Measurements from ENCODE around the gene GNG13. TPM values are rescaled to one million over a fixed set of nuclear protein-coding genes. Genes with fewer than 3 reads are reported as not detected.

The GNG13 gene, protein sequence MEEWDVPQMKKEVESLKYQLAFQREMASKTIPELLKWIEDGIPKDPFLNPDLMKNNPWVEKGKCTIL
- not detected for total RNA-seq

DNA sequence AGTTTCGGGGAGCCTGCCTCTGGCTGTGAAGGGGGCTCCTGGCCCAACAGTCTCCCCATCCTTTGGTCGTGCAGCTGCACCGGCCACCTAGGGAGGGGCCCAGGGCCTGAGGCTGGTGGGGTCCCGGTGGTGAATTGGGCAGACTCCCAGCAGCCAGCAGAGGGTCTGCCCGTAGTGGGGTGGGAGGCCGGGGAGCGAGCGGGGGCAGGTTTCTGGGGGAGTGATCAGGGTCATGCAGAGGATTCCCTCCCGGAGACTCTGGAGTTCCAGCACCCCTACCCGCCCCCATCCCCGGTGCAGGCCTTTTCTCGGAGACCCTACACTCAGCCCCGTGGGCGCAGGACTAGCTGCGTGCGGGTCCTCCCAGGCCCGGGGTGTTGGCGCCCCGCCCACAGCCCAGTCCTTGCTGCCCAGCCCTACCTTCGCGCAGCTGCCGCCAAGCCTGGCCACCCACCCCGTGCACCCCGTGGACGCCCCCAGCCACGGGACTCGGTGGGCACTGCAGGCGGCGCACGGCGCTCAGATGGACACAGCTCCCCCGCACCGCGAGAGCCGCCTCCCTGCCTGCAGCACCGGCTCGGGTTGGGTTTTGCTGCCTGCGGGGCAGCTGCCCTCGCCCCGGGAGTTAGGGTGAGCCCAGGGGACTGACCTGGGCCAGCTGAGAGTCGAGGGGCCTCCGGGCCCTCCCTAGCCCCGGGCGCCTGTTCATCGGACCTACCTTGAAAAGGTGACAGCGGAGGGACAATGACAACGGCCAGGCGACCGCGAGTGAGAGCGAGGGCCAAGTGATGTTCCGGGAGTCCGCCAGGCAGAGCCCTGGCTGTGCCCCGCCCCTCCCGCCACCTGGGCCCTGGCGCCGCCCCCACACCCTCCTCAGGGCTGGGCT, at the start of gene GNG13:
Gene GNG13, minus strand, starts transcription at position 787 of the 886 bp plus-strand sequence. CDS start 1,657 bp downstream, outside the sequence.
- ATAC-seq (peak in 1 of 2 donors; percentile 12), DNase-seq (ENCODE audit: low spot score in 2 of 2) (no peak)
- H3K27ac Mint-ChIP-seq, result no peak within 1 kb of the TSS
- no peaks in the 10 kb centered on the region for H3K9me3 Mint-ChIP-seq
- no peaks in the 10 kb centered on the region for H3K36me3 Mint-ChIP-seq

DNA sequence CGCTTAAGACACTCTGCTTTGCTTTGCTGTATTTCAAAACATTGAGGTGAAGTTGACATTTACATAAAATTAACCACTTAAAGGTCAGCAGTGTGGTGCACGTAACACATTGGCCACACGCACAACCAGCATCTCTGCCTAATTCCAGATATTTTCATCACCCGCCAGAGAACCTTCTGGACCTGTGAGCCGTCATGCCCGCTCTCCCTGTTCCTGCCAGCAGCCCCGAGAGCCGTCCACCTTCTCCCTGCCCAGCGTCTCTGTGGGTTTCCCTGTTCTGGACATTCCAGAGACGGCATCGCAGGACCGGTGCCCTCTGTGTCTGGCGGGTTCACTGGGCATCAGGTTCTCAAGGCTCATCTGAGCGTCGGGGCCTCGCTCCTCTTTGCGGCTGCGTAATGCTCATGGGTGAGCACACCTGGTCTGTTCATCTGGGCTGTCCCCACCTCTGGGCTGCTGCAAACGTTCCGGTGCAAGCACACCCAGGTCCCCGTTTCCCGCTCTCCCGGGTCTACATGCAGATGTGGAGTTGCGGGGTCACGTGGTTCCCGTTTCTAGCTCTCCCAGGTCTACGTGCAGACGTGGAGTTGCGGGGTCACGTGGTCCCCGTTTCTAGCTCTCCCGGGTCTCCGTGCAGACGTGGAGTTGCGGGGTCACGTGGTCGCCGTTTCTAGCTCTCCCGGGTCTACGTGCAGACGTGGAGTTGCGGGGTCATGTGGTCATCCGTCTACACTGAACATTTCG, 48.1 kb upstream of the GNG13 start:
- H3K27ac Mint-ChIP-seq, result no peak overlapping the region
- no peak for ATAC-seq
- peaks cover 0 to 12% of the 10 kb centered on the region in 2 donors for H3K9me3 Mint-ChIP-seq

DNA sequence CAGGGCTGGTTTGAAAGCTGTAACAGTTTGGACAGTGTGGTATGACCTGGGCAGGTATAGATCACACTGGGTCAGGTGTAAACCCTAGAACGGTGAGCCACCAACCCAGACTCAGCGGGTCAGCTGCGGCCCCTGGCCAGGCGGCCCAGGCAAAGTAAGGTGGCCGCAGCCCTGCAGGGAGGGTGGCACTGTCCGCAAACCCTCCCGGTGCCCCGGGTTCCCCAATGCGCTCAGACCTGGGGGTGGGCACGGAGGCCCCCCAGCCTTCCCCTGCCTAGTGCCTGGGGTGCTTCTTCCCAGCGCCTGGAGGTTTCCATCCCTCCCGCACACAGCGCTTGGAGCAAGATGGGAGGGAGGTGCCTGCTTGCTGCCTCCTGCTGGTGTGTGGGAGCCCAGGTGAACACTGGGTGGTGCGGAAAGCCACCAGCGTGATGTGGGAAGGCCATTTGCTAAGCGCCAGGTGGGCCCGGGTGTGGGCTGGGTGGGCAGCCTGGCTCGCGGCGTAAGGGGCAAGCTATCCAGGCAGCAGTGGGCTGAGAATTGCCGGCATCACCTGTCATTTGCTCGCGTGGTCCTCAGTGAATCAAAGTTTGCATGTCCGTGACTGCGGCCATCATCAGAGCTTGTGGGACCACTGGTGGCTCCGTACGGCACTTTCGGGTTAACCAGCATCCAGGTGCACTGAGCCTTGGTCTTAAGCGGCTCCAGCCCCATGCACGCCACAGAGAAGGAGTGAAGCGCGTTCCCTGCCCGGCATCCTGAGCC, 47.3 kb upstream of the GNG13 start:
- Mint-ChIP-seq H3K9me3 (peaks cover 0 to 12% of the 10 kb centered on the region in 2 donors), H3K27ac (no peak overlapping the region), H3K36me3 (peaks cover 0 to 10% of the 10 kb centered on the region in 2 donors)
- no peak for ATAC-seq
- DNase-seq (ENCODE audit: low spot score in 2 of 2), result no peak

More for the DNA sequence above, 48.1 kb upstream of the GNG13 start:
- no peak for DNase-seq (ENCODE audit: low spot score in 2 of 2)
- peaks cover 0 to 10% of the 10 kb centered on the region in 2 donors for H3K36me3 Mint-ChIP-seq

DNA sequence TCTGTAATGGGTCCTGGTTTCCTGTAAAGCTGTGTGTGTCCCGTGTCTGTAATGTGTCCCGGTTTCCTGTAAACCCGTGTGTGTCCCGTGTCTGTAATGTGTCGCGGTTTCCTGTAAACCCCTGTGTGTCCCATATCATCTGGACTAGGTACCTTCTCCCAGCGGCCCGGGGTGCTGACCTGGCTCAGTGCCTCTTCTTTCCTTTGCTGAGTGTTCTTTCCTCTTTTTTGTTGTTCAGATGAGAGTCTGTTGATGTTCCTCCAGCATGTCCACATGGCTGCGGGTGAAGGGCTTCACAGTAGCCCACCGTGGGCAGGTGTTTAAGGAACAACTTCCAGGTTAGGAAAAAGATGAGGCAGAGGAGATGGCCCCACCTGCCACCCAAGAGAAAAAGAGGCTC, 46.6 kb upstream of the GNG13 start:
- Mint-ChIP-seq H3K27ac (no peak overlapping the region), H3K36me3 (peaks cover 0 to 10% of the 10 kb centered on the region in 2 donors), H3K9me3 (peaks cover 0 to 12% of the 10 kb centered on the region in 2 donors)
- DNase-seq (ENCODE audit: low spot score in 2 of 2), result no peak
- no peak for ATAC-seq

DNA sequence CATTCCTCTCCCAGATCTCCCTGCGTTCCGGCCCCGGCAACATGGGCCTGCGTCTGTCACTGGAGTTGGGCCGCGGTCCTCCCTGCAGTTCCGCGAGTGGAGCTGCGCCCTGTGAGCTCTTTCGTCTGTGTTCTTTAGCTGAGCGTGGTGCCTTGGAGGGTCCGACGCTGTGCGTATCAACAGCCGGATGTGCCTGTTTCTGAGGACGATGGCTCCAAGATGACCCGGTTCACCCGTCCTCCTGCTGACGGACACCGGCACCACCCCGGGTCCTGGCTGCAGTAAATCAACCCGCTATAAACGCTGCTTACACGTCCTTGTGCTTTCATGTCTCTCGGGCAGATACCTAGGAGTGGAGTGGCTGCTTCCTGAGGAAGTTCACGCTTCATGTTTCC, 44.8 kb upstream of the GNG13 start:
- peaks cover 0 to 6% of the 10 kb centered on the region in 2 donors for H3K36me3 Mint-ChIP-seq
- no peak for DNase-seq (ENCODE audit: low spot score in 2 of 2)
- peak overlapping the region in 1 of 2 donors; percentile 18 for H3K27ac Mint-ChIP-seq
- peaks cover 0 to 6% of the 10 kb centered on the region in 2 donors for H3K9me3 Mint-ChIP-seq
- no peak for ATAC-seq

DNA sequence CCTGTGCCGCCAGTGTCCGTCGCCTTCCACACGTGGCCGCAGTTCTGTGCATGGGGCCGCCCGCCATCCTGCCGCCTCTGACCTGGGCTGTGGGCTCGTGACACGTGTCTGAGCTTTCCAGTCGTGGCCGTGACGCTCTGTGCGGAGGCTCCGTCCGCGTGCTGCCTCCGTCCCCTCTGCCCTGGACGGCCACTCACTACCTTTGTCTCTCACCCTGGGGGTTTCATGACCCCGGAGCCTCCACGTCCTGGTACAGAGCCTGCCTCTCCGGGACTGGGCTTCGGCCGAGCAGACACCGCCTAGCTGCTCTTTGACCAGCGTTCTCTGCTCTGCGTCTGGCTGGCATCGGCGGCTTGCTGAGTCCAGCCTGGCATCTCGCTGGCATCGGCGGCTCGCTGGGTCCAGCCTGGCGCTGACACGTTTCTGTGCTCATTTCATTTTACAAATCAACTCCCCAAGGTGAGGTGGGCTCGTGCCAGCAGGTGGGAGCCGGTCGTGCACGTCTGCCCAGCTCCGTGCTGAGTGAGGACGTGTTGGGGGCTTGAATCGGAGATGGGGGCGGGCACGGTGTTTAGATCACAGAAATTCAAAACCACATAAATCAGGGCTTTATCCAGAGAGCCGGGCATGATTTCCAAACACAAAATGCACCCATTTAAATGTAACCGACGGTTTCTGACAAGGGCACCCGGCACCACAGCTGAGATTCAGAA, 44.3 kb upstream of the GNG13 start:
- H3K36me3 Mint-ChIP-seq, result peaks cover 0 to under 1% of the 10 kb centered on the region in 2 donors
- DNase-seq (ENCODE audit: low spot score in 2 of 2) (no peak), ATAC-seq (no peak)
- peaks cover 0 to under 1% of the 10 kb centered on the region in 2 donors for H3K9me3 Mint-ChIP-seq
- peak overlapping the region; percentile 18 to 60 for H3K27ac Mint-ChIP-seq

DNA sequence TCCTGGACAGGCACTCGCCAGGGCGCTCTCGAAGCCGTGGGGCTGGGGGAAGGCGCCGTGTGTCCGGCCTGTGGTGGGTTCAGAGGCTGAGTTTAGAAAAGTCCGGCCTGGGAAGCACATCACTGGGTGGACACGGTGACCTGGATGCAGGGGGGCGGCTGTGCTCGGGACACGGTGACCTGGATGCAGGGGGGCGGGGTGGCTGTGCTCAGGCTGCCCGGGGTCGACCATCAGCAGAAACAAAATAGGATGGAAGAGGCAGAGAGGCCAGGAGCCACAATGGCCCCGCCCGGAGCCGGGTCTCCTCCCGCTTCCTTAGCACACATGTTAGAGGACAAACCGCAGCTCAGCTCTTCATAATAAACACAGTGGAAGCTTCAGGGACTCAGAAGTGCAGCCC, 43.2 kb upstream of the GNG13 start:
- DNase-seq (ENCODE audit: low spot score in 2 of 2) (no peak), ATAC-seq (no peak)
- no peak overlapping the region for H3K27ac Mint-ChIP-seq
- H3K9me3 Mint-ChIP-seq, result no peaks in the 10 kb centered on the region
- H3K36me3 Mint-ChIP-seq, result no peaks in the 10 kb centered on the region

DNA sequence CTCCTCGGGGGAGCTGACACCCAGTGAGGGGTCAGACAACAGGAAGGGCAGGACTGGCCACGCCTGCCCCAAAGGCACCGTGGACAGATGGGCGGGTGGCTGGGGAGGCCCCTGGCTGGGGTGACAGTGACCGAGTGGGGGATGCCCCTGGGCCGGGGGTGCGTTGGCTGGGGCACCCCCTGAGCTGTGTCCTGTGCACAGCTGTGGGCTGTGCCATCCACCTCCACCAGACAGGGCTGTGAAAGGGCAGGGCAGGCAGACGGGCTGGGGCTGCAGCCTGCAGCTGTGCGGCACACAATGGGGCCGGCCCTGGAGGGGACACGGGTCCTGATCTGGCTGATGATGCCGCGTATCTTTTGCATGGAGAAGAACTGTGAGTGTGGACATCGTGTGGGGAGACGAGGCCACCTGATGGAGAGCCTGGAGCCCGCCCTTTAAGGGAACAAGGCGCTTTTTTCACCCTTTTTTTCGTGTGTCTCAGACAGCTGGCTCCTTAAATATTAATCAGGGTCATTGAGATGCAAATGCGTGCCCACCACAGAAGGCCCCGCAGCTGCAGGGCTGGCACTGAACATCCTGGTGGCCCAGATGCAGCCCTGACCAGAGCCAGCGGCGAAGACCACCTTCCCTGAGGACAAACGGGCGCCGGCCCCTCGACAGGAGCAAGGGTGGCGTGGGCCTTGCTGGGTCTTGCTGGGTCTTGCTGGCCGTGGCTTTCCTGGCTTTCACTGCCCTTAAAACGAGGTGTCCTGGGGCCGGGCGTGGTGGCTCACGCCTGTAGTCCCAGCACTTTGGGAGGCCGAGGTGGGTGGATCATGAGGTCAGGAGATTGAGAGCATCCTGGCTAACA, 42.4 kb upstream of the GNG13 start:
- Mint-ChIP-seq H3K27ac (no peak overlapping the region), H3K9me3 (no peaks in the 10 kb centered on the region), H3K36me3 (no peaks in the 10 kb centered on the region)
- ATAC-seq (no peak), DNase-seq (ENCODE audit: low spot score in 2 of 2) (no peak)

DNA sequence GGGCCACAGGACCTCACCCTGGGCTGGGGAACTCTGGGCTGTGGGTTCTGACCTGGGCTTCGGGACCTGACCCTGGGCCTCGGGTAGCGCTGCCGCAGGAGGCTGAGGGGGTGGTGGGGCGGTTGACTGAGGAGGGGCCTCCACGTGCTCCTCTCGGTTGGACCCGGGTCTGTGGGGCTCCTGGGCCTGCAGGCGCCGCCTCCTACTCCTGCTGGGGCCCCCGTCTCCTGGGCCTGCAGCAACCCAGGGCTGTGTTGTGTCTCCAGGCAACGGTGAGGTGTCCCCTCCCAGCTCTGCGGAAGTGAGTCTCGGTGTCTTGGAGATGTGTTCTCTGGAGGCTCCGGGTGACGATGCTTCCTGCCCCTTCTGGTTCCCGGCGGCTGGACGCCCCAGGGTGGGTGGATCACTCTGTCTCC, 41.5 kb upstream of the GNG13 start:
- H3K9me3 Mint-ChIP-seq, result no peaks in the 10 kb centered on the region
- ATAC-seq, result no peak
- no peak for DNase-seq (ENCODE audit: low spot score in 2 of 2)
- no peaks in the 10 kb centered on the region for H3K36me3 Mint-ChIP-seq
- H3K27ac Mint-ChIP-seq, result no peak overlapping the region

DNA sequence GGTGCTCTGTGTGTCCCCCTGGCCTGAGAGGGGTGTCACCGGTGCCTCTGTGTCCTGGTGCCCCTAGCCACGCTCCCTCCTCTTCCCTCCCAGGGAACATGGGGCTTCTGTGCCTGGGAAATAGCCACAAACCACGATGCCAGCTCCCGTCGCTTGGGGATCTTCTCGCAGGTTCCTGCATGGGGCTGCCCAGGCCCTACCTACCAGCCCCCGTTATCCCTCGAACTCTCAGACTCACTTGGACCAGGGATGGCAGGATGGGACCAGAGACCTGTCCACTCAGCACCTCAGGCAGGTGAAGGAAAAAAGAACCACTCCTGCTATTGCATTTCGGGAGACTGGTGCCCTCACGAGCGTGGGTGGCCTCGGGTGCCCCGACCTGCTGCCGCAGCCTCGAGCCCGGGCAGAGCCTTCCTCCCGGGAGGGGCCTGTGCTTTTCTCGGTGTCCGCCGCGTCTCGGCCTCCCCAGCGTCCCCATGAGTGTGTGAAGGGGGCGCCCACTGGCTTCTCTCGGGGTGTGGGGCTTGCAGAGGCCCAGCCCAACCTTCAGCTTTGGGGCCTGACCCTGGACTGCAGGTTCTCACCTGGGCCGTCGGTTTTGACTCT, 41.0 kb upstream of the GNG13 start:
- peaks cover 0 to 2% of the 10 kb centered on the region in 2 donors for H3K36me3 Mint-ChIP-seq
- no peak overlapping the region for H3K27ac Mint-ChIP-seq
- no peak for ATAC-seq
- H3K9me3 Mint-ChIP-seq, result peaks cover 0 to 1% of the 10 kb centered on the region in 2 donors
- DNase-seq (ENCODE audit: low spot score in 2 of 2), result no peak

DNA sequence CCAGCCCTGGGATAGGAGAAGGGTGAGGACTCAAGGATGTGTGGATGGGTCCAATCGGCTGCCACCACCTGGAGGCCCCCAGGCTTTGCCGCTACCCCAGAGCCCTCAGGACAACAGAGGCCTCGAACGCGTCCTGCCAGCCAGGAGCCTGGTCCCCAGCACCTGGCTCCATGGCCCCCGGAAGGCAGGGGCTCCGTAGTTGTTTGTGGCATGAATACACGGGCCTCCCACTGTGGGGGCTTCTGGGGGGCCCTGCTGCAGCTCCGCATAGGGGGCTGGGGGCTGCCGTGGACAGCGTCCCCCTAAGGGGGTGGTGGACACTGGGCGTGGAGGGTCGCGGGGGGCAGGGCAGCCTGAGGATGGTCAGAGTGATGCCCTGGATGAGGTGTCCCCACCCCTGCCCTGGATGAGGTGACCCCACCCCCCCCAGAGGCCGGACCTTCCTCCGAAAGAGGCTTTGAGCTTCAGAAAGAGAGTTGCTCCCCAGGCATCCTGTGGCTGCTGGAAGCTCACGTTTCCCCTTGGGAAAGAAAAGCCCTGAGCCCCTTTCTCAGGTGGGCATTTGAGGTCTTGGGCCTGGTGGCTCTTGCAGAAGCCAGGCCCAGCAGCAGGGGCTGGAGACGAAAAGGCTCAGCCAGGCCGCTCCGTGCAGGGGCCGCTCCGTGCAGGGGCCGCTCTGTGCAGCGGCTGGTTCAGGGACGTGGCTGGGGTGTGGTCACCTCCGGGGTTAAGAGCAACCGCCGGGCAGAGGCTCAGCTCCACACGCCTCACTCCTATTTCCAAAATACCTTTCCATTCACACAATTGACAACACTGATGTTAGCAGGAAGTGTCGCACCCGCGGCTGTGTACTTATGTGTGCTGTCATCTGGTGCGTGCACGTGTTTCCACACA, 40.3 kb upstream of the GNG13 start:
- H3K9me3 Mint-ChIP-seq, result peaks cover 0 to 6% of the 10 kb centered on the region in 2 donors
- H3K36me3 Mint-ChIP-seq, result peaks cover 1 to 8% of the 10 kb centered on the region in 2 donors
- DNase-seq (ENCODE audit: low spot score in 2 of 2), result no peak
- no peak overlapping the region for H3K27ac Mint-ChIP-seq
- ATAC-seq, result no peak

DNA sequence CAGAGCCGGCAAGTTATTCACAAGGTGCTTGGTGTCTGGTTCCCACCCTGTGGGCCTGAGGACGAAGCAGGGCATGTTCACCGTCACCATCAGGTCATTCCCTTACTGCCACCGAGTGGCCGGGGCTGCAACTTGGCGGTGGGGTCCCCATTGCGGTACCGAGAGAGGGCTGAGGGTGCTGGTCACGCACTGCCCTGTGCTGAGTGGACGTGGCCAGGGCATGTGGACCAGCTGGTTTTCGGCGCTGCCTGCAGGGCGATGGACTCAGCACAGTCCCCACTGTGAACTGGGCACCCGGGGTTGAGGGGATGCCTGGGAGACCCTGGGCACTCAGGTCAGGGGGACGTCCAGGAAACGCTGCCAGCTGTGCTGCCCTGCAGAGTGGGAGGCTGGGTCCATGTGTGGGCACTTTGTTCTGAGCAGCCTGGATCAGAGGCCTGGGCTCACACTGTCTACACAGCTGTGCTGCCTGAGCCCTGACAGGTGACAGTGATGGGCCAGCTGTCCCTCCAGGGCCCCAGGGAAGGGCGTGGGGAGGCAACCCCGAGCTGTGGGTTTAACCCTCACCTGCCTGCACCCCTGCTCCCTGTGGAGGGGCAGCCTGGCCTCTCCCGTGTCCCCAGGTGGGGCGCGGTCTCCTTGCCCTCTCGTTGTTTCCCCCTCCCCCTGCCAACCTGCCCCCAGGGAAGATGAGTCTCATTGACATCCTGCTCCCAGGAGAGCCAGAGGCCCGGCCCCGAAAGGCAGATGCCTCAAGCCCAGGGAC, 39.3 kb upstream of the GNG13 start:
- no peak overlapping the region for H3K27ac Mint-ChIP-seq
- H3K9me3 Mint-ChIP-seq, result peaks cover 0 to 6% of the 10 kb centered on the region in 2 donors
- H3K36me3 Mint-ChIP-seq, result peaks cover 5 to 12% of the 10 kb centered on the region in 2 donors
- ATAC-seq, result no peak
- no peak for DNase-seq (ENCODE audit: low spot score in 2 of 2)

DNA sequence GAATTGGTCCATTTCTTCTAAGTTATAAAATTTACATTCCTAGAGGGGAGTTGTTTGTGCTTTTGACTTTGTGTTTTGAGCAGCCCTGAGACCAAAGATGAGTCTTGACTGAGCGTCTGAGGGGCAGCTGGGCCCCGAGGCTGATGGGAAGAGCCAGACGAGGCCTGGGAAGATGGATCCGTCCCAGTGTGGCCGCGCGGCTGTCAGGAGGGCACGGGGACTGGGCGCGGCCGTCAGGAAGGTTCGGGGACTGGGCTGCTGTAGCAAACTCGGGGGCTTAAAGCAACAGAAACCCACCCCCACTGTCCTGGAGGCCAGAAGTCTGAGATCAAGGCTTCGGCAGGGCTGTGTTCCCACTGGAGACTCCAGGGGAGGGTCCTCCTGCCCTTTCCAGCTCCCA, 38.2 kb upstream of the GNG13 start:
- H3K9me3 Mint-ChIP-seq, result peaks cover 0 to 6% of the 10 kb centered on the region in 2 donors
- H3K36me3 Mint-ChIP-seq, result peaks cover 5 to 12% of the 10 kb centered on the region in 2 donors
- no peak for ATAC-seq
- no peak for DNase-seq (ENCODE audit: low spot score in 2 of 2)
- no peak overlapping the region for H3K27ac Mint-ChIP-seq
